ENCODE results near the gene FSTL1.

The FSTL1 gene

DNA sequence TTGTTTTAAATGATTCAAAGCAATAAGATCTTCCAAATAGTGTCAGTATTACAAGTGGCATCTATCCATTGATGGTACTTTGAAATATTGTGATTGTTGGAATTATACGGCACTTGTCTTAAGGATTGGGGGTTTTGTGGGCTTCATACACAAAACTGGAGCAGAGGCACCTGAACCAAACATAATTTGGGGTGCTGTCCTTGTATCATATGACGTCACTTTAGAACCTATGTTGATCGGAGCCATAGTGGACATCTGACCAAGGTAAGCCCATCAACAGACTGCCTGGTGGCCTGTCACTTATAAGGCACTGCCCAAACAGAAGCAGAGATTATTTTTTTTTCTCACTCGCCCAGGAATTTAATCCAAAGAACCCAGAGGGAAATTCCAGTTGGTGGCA is 98.8 kb downstream of the FSTL1 start:
- no peak for DNase-seq (ENCODE audit: low read depth)

DNA sequence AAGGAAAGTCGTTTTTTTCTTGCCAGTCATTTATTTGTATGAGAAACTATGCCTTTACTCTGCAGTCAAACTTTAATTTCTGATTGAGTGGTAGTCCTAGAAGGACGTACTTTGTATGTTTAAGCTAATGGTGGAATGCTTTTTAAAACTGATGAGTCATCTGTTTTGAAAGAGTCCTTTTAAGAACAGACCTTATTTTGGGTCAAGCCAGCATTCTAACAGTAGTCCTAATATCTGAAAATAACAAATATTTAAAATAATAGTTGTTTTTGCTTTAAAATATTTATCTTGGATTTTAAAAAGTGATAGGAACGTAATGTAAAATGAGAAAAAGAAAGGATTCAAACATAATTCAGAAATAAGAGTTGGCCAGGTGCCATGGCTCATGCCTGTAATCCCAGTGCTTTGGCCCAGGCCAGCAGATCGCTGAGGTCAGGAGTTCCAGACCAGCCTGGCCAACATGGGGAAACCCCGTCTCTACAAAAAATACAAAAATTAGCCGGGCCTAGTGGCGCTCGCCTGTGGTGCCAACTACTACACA is 100.3 kb downstream of the FSTL1 start:
- DNase-seq (ENCODE audit: low read depth) = peak; percentile 53

DNA sequence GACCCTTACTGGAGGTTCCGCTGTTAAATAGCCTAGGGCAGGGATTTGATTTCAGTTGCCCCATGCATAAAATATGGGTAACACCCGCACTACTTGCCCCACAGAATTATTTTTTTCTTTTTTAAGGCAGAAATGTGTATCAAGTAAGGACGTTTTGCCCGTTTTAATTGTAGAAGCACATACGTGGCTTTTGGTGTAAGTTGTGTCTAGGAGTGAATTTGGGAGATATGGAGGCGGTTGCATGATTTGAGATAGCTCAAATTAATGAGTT is 101.0 kb downstream of the FSTL1 start:
- DNase-seq (ENCODE audit: low read depth) = no peak

DNA sequence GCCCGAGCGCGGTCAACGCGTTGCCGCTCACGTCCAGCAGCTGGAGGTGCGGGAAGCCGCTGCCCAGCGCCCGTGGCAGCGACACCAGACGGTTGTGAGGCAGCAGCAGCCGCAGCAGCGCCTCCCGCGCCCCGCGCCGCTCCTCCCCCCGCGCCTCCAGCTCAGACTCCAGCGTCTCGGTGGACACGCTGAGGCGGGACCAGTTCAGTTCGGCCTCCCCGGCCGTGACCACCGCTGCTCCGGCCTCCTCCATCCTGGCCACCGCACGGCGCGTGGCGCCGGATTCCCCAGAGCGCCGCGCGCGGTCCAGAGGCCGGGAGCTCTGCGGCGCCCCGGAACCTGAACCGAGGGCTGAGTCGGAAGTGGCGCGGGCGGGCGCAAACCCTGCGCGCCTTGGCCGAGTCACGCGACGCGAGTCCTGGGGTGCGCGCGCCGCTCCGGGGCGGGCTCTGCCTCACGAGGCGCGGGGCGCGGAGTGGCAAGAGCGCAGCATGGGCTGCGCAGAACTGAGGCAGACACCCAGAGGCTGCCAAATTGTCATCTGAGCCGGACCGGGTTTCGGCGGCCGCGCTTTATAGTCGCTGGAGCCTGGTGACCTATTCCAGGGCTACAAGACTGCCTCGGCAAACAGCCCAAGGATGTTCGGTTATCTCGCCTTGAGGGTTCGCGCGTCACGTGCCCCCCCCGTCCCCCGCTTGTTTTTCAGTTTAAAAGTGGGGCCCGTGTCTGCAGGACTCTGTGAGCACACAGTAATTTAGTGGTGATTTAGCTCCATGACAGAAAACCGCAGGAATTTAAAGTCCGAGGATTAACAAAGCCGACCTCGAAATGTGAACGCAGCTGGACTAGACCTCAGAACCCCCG is 101.6 kb downstream of the FSTL1 start, which contains the start of gene LRRC58:
LRRC58 (minus strand) TSS at position 364 of the 864 bp plus-strand sequence; CDS start at position 253, 111 bp downstream.
- DNase-seq (ENCODE audit: low read depth) = peak; percentile 85

DNA sequence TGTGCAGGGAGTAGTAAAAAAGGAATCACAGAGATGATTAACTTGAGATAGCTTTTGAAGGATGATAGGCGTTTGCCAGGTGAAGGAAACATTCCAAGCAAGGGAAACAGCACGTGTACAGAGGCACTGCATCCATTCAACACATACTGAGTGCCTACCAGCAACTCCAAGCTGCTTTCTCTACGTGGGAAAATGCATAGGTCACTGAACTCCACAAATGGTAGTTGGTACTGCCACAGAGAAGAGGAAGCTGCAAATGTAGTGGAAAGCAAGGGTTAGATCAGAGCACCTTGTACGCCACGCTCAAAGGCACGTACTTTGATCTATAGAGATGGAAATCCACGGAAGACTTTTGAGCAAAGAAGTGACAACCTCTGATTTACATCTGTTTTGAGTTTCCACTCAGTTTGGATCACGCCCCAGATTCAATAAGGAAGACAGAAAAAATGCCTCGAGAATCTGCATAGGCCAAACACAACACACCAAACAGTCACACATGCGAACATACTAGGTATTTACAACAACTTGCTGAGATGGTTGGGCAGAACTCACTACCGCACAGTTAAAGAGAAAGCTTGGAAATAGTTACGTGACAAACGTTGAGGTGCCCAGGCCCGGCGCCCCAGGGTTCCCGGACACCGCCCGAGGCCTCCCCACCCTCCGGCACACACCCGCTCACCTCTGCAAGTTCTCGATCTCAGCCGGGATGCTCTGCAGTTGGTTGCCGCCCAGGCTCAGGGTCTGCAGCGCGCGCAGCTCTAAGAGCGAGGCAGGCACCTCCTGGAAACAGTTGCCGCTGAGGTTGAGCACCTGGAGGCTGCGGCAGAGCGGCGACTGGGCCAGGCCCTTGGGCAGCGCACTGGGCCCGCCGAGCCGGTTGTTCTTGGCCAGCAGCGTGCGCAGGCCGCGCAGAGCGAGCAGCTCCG is 102.5 kb downstream of the FSTL1 start:
- DNase-seq (ENCODE audit: low read depth) = no peak

DNA sequence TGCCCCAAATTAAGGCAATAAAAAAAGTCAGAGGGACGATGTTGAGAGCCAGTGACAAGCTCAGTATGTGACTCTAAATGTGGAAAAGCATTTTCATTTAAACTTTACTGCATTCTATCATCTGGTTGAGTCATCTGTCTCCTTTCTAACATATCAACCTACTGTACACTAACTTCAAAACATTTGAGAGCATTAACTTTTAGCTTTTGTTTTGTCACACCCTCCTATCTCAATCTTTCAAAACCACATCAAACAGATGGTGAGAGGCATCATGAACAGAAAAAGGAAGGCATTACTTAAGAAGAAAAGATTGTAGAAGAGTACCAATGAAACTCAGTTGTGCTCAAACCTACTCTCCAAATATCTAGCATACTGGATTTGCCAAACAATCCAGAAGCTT is 106.4 kb downstream of the FSTL1 start:
- DNase-seq (ENCODE audit: low read depth) = no peak

All from fibroblast of the conjunctiva (primary cell).